HS-27A (cell line): ENCODE results near the gene ARGLU1.

Source experiments
- DNase-seq: peaks from one replicate; pipeline ENCODE4 v3.0.0-alpha.2; 2012; ENCODE audit warnings: low read depth, missing footprints

The ARGLU1 gene

GRCh38 chr13:106524108-106524507 lies 43.8 kb downstream of the ARGLU1 start:
- DNase-seq, result no peak

DNA sequence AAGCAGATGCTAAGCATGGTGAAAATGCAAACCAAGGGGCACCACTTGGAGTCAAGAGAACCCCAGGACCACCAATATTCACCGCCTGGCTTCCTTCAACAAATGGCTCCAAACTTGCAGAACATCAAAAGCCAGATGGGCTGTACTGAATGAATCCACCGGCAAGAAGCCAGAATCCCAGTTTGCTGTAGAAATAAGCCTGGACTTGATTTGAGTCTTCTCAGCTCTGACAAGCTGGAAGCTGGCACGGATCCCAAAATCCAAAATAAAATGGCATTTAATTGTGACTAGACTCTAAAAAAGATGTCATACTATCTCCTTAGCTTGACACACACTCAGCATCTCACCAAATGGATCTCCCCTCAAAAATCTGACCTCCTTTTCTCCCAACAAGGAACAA lies 44.4 kb downstream of the ARGLU1 start:
- DNase-seq, result no peak

DNA sequence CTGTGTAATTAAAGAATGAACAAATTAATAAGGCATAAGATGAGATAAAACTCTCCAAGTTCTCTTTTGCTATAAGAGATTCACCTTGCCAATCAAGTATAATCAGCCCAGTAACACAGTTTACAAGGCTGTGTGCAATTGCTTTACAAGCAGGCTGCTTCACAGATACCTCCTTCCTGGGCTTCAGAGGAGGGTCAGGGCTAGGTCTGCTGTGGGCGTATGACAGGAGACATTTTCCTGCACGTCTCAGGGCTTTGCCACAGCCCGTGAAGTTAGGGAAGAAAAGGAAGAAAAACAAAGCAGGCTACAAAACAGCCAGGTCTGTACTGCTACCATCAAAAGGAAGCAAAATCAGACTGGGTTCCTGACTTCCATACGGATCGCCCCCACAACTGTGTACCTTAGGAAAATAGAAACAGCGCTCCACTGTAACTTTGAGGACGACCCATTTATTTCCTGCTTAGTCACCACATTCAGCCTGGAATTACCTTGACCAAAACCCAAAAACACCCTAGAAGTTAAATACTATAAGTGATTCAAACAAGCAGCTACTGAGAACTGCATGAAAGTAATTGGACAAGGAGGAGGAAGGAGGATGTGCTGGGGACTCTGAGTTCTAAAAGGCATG lies 44.9 kb downstream of the ARGLU1 start:
- no peak for DNase-seq

DNA sequence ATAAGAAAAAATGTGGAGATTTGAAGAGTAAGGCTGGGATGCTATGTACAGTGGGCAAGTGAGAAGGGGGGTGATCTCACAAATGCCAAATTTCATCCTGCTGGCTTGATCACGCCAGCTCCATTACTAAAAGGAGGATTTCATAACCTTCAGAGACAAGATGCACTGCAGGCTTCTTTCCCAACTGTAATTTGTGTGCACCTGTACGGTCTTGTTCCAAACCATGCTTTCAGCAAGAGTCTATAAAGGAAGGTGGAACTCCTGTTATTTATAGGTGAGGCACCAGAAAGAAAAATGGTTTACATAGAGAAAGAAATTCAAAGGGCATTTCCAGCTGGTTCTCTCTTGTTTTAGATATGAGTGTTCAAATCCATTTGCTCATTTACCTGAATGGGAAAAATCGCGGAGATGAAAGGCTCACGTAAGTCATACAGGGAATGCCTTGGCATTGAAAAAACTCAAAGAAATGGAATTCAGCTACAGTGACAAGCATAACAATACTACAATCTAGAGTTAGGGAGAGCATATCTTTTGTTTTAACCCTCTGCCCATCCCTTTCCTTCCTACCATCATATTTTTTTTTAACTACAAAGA lies 45.7 kb downstream of the ARGLU1 start:
- DNase-seq, result no peak

DNA sequence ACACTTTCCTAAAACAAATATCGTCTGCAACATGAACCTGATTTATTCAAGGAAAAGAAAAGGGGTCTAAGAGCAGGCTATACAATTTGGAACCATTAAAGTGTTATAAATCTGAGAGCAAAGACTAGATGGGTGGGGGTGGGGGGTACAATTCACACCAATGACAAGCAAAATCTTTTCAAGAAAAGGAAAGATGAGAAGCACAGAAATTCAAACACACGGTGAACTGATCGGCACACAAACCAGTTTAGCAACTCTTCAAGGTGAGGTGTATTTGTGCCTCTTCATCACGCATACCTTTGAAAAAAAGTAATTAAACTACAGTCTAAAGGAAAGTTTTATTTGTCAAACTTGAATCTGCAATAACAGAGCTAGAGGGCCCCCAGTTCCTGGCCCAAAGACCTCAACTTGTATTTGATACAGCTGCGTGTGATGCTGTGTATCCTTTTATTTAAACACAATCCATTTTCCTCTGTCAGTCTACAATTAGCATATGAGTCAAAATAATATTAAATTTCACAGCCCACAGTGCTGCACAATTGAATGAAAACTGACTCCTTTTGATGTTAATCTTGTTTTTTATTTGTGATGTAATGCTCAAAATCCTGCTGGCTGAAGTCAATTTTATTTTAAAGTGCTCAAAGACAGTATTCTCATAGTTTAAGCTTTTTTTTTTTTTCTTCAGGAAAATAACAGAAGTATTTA lies 46.7 kb downstream of the ARGLU1 start:
- DNase-seq, result no peak

GRCh38 chr13:106520251-106521054 lies 47.5 kb downstream of the ARGLU1 start:
- DNase-seq, result no peak

- DNase-seq, result no peak
These were observed 49.4 kb downstream of the ARGLU1 start for GRCh38 chr13:106518512-106518911.

- no peak for DNase-seq
These were observed 50.7 kb downstream of the ARGLU1 start for GRCh38 chr13:106517109-106517847.

GRCh38 chr13:106515635-106516254 lies 52.2 kb downstream of the ARGLU1 start:
- DNase-seq, result no peak

DNA sequence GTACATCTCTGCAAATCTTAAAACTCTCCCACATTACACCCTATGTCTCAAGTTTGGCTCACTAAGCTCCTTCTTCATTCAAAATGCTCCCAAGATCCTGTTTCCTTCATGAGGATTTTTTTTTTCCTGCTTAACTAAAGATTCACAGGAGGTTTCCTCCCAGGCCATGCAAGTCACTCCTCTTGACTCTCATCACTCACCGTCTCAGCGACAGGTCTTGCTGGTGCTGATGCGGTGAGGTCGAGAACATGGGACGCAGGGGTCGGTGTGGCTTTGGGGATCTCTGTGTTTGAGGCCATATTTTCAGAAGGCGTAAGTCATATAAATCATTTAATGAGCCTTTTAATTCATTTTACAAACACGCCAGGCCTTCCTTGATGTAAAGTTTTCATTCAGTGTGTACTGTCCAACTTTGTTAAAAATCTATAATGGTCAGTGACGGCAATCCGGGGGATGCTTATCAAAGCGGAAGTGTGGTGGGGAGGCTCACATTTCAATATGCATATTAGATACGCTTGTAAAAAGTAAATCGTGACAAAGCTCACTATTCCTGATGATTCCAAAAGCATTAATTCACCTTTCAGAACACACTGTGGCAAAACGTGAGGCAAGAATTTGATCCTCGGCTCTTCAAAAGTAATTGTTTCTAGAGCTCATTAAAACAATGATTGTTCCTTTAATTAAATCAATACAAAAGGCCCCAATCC lies 52.9 kb downstream of the ARGLU1 start:
- no peak for DNase-seq

DNA sequence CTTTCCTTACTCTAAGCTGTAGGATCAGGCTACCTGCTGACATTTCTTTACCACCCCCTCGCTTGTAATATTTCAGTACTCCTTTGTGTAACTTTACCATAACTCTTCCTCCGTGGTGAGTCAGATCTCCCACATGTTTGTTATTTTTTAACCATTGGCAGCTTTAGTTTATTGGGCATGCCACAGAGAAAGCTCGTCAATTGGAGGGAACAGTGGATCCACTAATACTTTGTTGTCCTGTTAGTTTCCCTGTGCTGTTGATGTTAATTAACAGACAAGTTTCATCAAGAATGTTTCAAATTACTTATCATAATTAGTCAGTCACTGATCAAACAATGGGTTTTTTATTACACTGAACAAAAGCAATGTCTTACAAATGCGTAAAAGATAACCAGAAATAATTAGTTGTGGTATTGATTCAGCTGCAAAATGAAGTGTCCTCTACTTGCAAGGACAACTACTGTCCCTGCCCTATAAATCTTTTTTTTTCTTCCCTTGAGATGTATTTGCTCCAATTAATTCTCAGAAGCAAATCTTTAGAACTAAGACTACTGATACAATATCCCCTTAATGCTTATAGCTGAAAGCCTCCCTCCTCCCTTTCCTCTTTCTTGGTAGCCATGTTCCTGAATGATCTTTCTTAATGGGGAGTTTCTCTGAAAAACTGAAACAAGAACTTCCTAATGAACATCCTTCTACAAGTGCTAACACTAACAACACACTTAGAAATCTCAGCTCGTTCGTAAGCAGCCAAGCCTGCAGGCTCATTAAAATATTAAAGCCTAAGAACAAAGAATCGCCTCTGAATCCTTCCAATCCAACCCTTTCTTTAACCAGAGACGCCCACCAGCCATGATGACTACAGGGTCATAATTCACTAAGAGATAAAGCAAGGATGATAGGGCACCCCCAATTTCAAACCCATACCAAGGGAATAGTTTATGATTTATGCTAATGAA lies 54.6 kb downstream of the ARGLU1 start:
- no peak for DNase-seq

DNA sequence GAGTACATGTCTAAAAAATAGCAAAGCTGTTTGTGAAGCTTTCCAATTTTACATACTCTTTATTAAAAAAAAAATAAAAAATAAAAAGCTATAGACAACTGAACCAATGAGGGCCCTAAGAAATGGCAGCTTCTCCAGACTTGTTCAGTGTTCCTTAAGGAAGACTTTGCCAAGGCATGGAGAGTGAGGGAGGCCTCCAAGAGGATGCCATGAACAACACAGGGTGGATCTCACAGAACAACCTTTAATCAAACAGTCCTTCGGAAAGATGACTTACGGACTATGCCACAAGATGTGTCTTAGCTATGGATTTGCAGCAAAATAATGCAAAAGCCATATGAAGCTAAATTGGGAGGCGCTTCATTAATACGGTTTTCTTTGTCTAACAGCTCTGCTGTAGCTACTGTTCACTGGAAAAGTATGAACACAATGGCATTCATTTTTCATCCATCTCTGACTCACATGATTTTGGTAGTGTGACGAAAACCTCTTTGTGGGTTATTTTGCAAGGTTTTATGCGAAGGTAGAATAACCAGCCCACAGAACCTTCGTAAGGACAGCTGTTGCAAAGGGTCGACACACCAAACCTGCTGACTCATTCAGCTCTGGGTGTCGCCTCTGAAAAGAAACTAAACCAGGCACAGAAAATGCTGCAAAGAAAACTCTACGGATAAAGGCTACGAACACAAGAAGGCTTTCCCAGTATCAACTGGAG lies 60.2 kb downstream of the ARGLU1 start:
- DNase-seq, result no peak

DNA sequence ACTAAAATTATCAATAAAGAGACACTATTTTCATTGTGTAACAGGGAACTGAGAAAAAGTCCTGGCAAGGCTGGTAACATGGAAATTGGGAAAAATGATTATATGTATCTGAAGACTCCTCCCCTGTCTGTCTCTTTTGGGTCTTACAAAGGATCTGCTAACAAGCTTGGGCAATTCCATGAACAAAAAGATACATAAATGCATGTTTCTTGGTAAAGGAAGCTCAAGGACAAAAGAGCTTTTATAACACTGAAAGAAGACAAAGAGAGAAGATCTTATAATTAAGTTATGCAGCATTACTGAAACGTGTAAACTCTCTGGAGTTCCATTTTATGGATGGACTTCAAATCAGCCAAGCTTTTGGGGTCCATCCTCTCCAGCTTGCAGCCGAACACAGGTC lies 61.7 kb downstream of the ARGLU1 start:
- no peak for DNase-seq

- no peak for DNase-seq
These were observed 62.2 kb downstream of the ARGLU1 start for GRCh38 chr13:106505732-106506131.

GRCh38 chr13:106505295-106505694 lies 62.6 kb downstream of the ARGLU1 start:
- DNase-seq, result no peak

GRCh38 chr13:106503730-106504453 lies 64.0 kb downstream of the ARGLU1 start:
- no peak for DNase-seq

- DNase-seq, result no peak
These were observed 64.7 kb downstream of the ARGLU1 start for GRCh38 chr13:106503272-106503671.

DNA sequence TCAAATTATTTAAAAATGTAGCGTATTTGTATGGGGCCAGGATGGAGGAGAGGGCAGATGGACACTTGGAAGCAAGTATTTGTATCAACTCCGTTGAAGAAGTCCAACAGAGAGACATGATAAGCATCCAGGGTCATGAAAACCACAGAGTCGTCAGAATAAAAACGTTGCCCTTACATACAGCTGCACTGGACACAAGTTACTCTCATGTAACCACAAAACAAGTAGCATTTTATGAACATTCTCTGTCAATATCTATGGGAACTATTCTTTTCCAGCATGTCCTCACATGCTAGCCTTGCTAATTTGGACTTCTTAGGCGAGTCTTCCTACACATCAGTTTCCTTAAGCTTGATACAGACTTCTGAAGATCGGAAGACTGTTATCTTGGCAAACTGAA lies 67.5 kb downstream of the ARGLU1 start:
- DNase-seq, result no peak
